SK-N-MC (cell line): ENCODE data around the gene TRIM37.

Experiments
- EZH2 ChIP-seq: fragments of 200-600 bp; sonication (generic); IDR thresholded peaks from one replicate; pipeline ENCODE4 v1.6.1; 2017; ENCODE audit warnings: antibody characterized with exemption
- POLR2AphosphoS5 ChIP-seq: IDR thresholded peaks from 2 replicates; pipeline ENCODE4 v1.6.1; 2012; ENCODE audit warnings: mild to moderate bottlenecking, low read depth, low read length, borderline replicate concordance

GRCh38 chr17:58969156-58969555, 137.5 kb downstream of the TRIM37 start:
- TF ChIP-seq POLR2AphosphoS5: no peak
- no peak for TF ChIP-seq EZH2
